MM.1S (cell line): ENCODE data around the gene CDH4.
"Not testable (repeated sequence)": the region's sequence is repeated elsewhere in the genome, so short reads cannot be mapped to it uniquely, and the experiment has no call there.

Source experiments
- DNase-seq: peaks from one replicate; pipeline ENCODE4 v3.0.0-alpha.2; 2015
- H2AFZ ChIP-seq: fragments of 300-600 bp; sonication (generic); 2 replicates; pipeline ENCODE4 v1.6.0; 2016; ENCODE audit warnings: antibody characterized with exemption, low read length
- H3F3A ChIP-seq: fragments of 300-600 bp; sonication (generic); 2 replicates; pipeline ENCODE4 v1.6.1; 2016; ENCODE audit warnings: mild to moderate bottlenecking, antibody characterized with exemption, low read length, moderate library complexity, mixed read lengths; ENCODE audit not compliant: insufficient read depth
- H3K27ac ChIP-seq: fragments of 300-600 bp; sonication (generic); 2 replicates; pipeline ENCODE4 v1.5.1; 2016; ENCODE audit warnings: mild to moderate bottlenecking, low read length
- H3K27me3 ChIP-seq: fragments of 300-600 bp; sonication (generic); replicated peaks from 2 replicates; pipeline ENCODE4 v1.6.0; 2016; ENCODE audit warnings: low read length; ENCODE audit not compliant: insufficient read depth
- H3K36me3 ChIP-seq: fragments of 300-600 bp; sonication (generic); replicated peaks from 2 replicates; pipeline ENCODE4 v1.6.1; 2016; ENCODE audit warnings: mild to moderate bottlenecking, low read length, mixed read lengths; ENCODE audit not compliant: insufficient read depth
- H3K4me1 ChIP-seq: fragments of 300-600 bp; sonication (generic); 2 replicates; pipeline ENCODE4 v1.6.1; 2016; ENCODE audit warnings: low read length, mixed read lengths
- H3K4me2 ChIP-seq: fragments of 300-600 bp; sonication (generic); 2 replicates; pipeline ENCODE4 v1.6.0; 2016; ENCODE audit warnings: low read depth, low read length
- H3K4me3 ChIP-seq: fragments of 300-600 bp; sonication (generic); 2 replicates; pipeline ENCODE4 v1.5.1; 2016; ENCODE audit warnings: low read length, mixed read lengths
- H3K79me2 ChIP-seq: fragments of 300-600 bp; sonication (generic); 2 replicates; pipeline ENCODE4 v1.6.1; 2016; ENCODE audit warnings: mixed run types, low read length, mixed read lengths
- H3K9ac ChIP-seq: fragments of 300-600 bp; sonication (generic); 2 replicates; pipeline ENCODE4 v1.6.1; 2016; ENCODE audit warnings: low read length, mixed read lengths
- H3K9me2 ChIP-seq: fragments of 300-600 bp; sonication (generic); replicated peaks from 2 replicates; pipeline ENCODE4 v1.6.1; 2016; ENCODE audit warnings: mild to moderate bottlenecking, low read length, mixed read lengths; ENCODE audit not compliant: insufficient read depth
- H3K9me3 ChIP-seq: fragments of 300-600 bp; sonication (generic); replicated peaks from 2 replicates; pipeline ENCODE4 v1.6.1; 2016; ENCODE audit warnings: mild to moderate bottlenecking, low read length, mixed read lengths; ENCODE audit not compliant: insufficient read depth
- H4K20me1 ChIP-seq: fragments of 300-600 bp; sonication (generic); 2 replicates; pipeline ENCODE4 v1.6.1; 2016; ENCODE audit warnings: mild to moderate bottlenecking, low read length, moderate library complexity, mixed read lengths; ENCODE audit not compliant: insufficient read depth
- EZH2 ChIP-seq: fragments of 300-600 bp; sonication (generic); optimal IDR thresholded peaks from 2 replicates; pipeline ENCODE3; 2017; ENCODE audit warnings: low read depth, mild to moderate bottlenecking, antibody characterized with exemption, low read length, mixed read lengths
- EZH2phosphoT487 ChIP-seq: fragments of 300-600 bp; sonication (generic); IDR thresholded peaks from 2 replicates; pipeline ENCODE4 v1.6.1; 2018; ENCODE audit warnings: antibody characterized with exemption, low read length
- TF ChIP-seq, protein P1 (sequence below): fragments of 300-600 bp; sonication (generic); IDR thresholded peaks from 2 replicates; pipeline ENCODE4 v1.5.1; 2016; ENCODE audit warnings: antibody characterized with exemption, low read length, mixed read lengths

CDH4 gene

DNA sequence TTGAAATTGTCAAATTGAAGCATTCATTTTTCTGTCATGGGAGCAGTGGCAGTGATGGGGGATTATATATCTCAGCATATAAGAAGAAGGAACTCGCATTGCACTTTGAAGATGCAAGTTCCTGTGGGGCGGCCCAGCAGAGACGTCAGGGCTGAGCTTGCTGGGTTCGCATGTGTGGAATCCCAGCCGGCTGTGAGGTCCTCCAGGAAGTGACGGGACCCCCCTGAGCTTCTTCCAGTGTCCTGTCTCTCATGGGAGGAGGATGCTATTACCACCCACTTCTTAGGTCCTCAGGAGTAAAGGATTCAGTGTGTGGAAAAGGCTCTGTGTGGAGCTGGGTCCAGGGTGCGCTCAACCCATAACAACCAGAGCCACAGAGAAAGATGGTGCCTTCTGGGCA is 201.2 kb downstream of the CDH4 start:
- H3F3A ChIP-seq: no peaks in the 10 kb centered on the region
- H3K4me2 ChIP-seq: no peak overlapping the region
- TF ChIP-seq EZH2phosphoT487 (no peak), EZH2 (no peak)
- TF ChIP-seq, protein P1, sequence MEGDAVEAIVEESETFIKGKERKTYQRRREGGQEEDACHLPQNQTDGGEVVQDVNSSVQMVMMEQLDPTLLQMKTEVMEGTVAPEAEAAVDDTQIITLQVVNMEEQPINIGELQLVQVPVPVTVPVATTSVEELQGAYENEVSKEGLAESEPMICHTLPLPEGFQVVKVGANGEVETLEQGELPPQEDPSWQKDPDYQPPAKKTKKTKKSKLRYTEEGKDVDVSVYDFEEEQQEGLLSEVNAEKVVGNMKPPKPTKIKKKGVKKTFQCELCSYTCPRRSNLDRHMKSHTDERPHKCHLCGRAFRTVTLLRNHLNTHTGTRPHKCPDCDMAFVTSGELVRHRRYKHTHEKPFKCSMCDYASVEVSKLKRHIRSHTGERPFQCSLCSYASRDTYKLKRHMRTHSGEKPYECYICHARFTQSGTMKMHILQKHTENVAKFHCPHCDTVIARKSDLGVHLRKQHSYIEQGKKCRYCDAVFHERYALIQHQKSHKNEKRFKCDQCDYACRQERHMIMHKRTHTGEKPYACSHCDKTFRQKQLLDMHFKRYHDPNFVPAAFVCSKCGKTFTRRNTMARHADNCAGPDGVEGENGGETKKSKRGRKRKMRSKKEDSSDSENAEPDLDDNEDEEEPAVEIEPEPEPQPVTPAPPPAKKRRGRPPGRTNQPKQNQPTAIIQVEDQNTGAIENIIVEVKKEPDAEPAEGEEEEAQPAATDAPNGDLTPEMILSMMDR: no peak
- H3K9me2 ChIP-seq: no peaks in the 10 kb centered on the region
- no peak overlapping the region for H3K4me3 ChIP-seq
- no peaks in the 10 kb centered on the region for H3K9me3 ChIP-seq
- no peaks in the 10 kb centered on the region for H3K79me2 ChIP-seq
- DNase-seq: no peak
- H2AFZ ChIP-seq: no peak overlapping the region
- H3K36me3 ChIP-seq: no peaks in the 10 kb centered on the region
- no peak overlapping the region for H3K9ac ChIP-seq
- H4K20me1 ChIP-seq: no peaks in the 10 kb centered on the region
- peaks cover 44% of the 10 kb centered on the region for H3K27me3 ChIP-seq
- H3K27ac ChIP-seq: no peak overlapping the region
- H3K4me1 ChIP-seq: no peaks in the 10 kb centered on the region

DNA sequence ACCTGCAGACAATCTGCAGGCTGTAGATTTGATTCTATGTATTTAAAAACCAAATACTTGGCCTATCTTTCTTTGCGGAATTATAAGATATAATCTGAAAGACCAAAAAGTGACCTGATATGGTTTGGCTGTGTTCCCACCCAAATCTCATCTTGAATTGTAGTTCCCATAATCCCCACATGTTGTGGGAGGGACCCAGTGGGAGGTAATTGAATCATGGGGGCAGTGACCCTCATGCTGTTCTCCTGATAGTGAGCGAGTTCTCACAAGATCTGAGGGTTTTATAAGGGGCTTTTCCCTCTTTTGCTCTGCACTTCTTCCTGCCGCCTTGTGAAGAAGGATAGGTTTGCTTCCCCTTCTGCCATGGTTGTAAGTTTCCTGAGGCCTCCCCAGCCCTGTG is 201.6 kb downstream of the CDH4 start:
- not testable (repeated sequence) for H3K9ac ChIP-seq, H3K4me1 ChIP-seq, H3K79me2 ChIP-seq, H3K36me3 ChIP-seq, H3K9me2 ChIP-seq, H3K27ac ChIP-seq, DNase-seq, H4K20me1 ChIP-seq, H2AFZ ChIP-seq, H3F3A ChIP-seq, H3K4me3 ChIP-seq, H3K9me3 ChIP-seq, H3K4me2 ChIP-seq
- peaks cover 44% of the 10 kb centered on the region for H3K27me3 ChIP-seq

DNA sequence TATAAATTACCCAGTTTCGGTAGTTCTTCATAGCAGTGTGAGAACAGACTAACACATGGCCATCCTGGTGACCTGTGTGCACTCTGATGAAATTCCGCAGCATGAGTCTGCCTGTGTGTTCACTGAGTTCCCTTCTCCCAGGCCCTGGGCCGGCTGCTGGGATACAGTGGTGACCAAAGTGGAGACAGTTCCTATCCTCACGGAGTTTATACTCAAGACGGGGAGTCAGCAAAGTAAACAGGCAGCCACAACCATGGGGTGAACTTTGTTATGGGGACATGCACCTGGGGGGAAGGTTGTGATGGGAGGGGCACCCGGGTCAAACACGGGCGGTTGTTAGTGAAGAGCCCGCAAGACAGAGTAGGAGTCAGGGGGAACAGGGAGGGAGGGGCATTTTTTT is 202.0 kb downstream of the CDH4 start:
- H3K4me1 ChIP-seq: no peaks in the 10 kb centered on the region
- H4K20me1 ChIP-seq: no peaks in the 10 kb centered on the region
- no peak overlapping the region for H3K9ac ChIP-seq
- H3K9me2 ChIP-seq: no peaks in the 10 kb centered on the region
- no peak overlapping the region for H3K4me3 ChIP-seq
- no peak for TF ChIP-seq EZH2
- TF ChIP-seq, protein P1: no peak
- no peak for TF ChIP-seq EZH2phosphoT487
- peaks cover 42% of the 10 kb centered on the region for H3K27me3 ChIP-seq
- H3K4me2 ChIP-seq: no peak overlapping the region
- DNase-seq: no peak
- H3F3A ChIP-seq: no peaks in the 10 kb centered on the region
- no peak overlapping the region for H2AFZ ChIP-seq
- H3K27ac ChIP-seq: no peak overlapping the region
- H3K36me3 ChIP-seq: no peaks in the 10 kb centered on the region
- H3K79me2 ChIP-seq: no peaks in the 10 kb centered on the region
- H3K9me3 ChIP-seq: no peaks in the 10 kb centered on the region

DNA sequence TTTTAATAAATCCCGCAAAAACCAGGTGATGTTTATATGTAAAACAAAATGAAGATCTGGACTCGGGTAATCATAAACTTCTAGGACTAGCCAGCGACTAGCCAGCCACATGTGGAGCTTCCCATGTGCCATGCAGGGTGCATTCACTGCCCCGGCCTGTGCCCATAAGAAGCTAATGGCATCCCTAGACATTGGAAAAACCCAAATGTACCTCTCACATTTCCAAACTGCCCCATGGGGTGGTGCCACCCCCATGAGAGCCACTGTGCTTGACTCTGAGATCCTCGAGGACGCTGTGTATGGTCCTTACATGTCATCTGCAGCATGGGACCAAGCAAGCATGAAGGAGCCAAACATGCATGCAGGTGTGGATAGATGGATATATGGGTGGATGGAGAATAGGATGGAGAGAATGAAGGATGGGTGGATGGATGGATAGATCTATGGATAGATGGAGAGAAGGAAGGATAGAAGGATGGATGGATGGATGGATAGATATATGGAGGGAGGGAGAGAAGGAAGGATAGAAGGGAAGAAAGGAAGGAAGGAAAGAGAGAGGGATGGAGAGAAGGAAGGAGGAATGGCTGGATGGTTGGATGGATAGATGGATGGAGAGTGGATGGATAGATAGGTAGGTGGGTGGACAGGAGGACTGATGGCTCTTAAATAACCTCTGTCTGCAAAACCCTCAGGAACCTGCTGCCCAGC is 203.6 kb downstream of the CDH4 start:
- H3K9me2 ChIP-seq: no peaks in the 10 kb centered on the region
- no peaks in the 10 kb centered on the region for H3K79me2 ChIP-seq
- no peaks in the 10 kb centered on the region for H3F3A ChIP-seq
- H3K36me3 ChIP-seq: no peaks in the 10 kb centered on the region
- H3K4me2 ChIP-seq: no peak overlapping the region
- no peaks in the 10 kb centered on the region for H3K4me1 ChIP-seq
- H3K27ac ChIP-seq: no peak overlapping the region
- no peak for DNase-seq
- no peak overlapping the region for H3K4me3 ChIP-seq
- H3K9me3 ChIP-seq: no peaks in the 10 kb centered on the region
- H3K9ac ChIP-seq: no peak overlapping the region
- H4K20me1 ChIP-seq: no peaks in the 10 kb centered on the region
- TF ChIP-seq, protein P1: no peak
- no peak for TF ChIP-seq EZH2
- H3K27me3 ChIP-seq: peaks cover 43% of the 10 kb centered on the region
- no peak overlapping the region for H2AFZ ChIP-seq
